LNCaP clone FGC (cell line): ENCODE results near the gene FMNL1.

Source experiments
- DNase-seq: peaks from one replicate; pipeline ENCODE4 v3.0.0-alpha.2; 2011; ENCODE audit warnings: low read depth
- H3K4me3 ChIP-seq: 2 replicates; pipeline ENCODE4 v1.5.1; 2011; ENCODE audit warnings: mild to moderate bottlenecking, low read depth, low read length, control low read depth
- TF ChIP-seq, protein P1 (sequence below): IDR thresholded peaks from 2 replicates; pipeline ENCODE4 v1.5.1; 2012; ENCODE audit warnings: mild to moderate bottlenecking; ENCODE audit not compliant: control insufficient read depth, insufficient read depth; ENCODE audit errors: extremely low read depth

Gene FMNL1

DNA sequence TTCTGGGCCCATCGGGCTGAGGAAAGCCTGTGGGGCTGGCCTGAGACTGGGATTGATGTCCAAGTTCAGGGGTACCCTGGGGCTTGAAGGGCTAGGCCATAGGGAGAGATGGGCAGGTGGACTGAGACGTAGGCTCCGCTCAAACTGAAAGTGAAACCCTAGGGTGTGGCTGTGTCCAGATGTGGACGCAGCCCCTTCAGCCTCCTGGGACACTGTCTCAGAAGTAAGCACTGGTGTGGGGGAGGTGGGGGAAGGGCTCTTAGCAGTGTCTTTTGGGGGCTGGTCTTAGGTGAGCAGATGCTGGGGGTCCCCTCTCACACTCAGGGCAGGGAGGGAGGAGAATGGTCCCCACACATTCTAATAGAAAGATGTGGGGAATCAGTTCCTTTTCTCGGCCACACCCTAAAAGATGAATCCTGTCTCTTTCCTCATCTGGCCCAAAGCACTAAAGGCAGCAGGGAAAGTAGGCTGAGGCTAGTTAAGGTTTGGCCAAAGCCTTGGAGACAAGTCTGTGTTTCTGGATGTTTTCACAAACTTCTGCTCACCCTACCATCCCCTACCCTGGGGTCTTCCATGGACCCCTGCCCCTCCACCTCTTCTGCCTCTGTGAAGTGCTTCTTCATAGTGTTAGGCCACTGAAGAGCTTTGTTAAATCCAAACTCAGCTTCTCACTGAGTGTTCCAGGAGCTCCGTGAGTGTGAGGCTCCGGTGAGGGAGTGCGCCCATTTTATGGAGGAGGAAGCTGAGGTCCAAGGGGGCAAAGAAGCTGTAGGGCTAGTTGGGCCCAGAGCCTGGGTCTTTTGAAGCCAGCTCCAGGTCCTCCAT is 5.6 kb downstream of the FMNL1 start:
- H3K4me3 ChIP-seq: no peak overlapping the region
- no peak for DNase-seq
- TF ChIP-seq, protein P1, sequence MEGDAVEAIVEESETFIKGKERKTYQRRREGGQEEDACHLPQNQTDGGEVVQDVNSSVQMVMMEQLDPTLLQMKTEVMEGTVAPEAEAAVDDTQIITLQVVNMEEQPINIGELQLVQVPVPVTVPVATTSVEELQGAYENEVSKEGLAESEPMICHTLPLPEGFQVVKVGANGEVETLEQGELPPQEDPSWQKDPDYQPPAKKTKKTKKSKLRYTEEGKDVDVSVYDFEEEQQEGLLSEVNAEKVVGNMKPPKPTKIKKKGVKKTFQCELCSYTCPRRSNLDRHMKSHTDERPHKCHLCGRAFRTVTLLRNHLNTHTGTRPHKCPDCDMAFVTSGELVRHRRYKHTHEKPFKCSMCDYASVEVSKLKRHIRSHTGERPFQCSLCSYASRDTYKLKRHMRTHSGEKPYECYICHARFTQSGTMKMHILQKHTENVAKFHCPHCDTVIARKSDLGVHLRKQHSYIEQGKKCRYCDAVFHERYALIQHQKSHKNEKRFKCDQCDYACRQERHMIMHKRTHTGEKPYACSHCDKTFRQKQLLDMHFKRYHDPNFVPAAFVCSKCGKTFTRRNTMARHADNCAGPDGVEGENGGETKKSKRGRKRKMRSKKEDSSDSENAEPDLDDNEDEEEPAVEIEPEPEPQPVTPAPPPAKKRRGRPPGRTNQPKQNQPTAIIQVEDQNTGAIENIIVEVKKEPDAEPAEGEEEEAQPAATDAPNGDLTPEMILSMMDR: no peak

DNA sequence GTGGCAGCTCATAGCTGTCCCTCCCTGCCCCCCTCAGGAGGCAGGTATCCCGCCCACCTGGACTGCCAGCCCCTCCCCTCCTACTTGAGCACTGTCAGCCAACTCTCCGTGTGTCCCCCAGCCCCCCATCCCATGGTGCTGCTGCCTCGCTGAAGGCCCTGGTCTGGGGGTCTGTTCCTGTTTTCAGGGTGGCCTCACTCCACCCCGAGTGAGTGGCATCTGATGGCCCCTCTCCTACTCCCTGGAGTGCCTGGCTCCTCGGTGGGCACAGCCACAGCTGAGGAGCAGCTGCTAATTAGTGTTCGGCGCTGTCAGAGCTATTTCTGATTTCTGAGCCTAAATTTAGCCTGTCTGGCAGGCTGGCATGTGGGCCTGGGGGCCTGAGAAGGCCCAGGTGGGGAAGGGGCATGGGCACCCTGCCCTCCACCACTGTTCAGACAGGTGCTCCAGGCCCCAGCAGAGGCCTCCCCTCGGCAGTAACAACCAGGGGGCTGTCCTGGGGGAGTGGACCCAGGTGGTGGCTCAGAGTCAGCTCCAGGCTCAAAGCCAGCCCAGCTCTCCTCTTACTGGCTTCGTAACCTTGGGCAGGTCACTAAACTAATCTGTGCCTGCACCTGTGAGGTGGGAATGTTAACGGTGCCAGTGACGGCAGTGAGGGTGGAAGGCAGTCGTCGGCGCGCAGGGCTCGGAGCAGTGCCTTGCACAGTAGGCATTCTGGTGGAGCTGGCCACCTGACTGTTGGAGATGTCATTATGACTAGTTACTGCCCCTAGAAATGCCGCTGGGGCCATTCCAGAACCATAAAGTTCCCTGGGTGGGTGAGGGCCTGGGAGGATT is 6.5 kb downstream of the FMNL1 start:
- no peak overlapping the region for H3K4me3 ChIP-seq
- DNase-seq: no peak
- TF ChIP-seq, protein P1: no peak

DNA sequence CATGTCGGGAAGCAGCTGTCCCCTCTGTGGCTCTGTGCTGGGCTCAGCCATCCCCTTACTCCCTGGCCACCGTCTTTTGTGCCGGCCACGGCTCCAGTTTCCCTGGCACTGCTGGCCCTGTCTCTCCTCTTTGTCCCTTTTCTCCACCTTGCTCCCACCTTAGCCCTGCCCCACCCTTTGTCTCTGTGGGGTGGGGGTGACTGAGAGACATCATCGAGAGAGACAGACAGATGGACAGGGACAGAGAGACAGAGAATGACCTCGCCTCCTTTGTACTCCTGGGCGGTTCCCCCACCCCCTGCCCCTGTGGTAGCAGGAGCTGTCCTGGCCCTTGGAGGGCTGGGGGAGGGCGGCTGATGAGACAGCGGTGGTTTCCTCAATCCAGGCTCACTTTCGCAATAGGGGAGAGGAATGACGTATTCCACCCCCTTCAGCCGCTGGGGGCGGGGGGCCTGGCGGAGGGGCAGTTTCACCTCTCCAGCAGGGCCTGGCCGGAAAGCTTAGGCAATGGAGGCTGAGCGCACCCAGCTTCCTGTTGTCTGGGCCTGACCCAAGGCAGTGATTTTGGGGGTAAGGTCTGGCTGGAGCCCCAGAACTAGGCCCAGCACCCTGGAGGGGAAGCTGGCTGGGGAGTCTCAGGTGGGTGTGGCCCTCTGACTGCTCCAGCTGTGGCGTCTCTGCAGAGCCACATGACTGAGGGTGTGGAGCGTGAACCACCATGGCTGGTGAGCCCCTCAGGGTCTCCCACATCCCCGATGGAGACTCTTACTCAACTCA is 7.3 kb downstream of the FMNL1 start:
- H3K4me3 ChIP-seq: no peak overlapping the region
- DNase-seq: no peak
- TF ChIP-seq, protein P1: no peak

DNA sequence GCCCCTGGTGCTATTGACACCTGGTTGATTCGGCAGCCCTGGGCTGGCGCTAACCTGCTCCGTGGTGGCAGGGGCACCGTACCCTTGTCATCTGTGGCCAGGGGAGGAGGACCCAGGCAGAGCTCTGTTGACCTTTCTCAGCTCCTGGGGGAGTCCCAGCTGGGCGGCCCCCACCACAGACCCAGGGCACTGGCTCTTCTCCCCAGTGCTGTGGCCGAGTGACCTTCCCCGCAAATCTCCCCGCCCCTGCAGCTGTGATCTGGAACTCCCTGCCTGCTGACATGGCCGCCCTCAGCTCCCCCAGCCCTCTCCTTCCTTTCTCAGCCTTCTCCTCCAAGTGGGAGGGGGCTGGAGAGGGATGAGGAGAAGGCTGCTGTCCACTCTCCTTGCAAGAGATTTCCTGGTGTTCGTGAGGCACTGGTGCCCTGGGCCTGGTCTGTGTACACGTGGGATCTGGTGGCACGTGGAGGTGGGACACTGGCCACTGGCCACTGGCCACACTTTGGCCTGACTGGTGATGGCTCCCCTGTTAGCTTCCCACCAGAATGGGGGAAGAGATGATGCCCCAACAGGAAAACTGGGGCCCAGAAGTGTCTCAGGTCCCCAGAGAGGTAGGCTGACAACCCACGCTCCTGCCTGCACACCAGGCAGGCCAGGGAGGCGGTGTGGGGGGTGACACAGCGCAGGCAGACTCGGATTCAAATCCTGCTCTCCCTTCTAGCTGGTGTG is 8.2 kb downstream of the FMNL1 start:
- TF ChIP-seq, protein P1: no peak
- DNase-seq: no peak
- H3K4me3 ChIP-seq: no peak overlapping the region

DNA sequence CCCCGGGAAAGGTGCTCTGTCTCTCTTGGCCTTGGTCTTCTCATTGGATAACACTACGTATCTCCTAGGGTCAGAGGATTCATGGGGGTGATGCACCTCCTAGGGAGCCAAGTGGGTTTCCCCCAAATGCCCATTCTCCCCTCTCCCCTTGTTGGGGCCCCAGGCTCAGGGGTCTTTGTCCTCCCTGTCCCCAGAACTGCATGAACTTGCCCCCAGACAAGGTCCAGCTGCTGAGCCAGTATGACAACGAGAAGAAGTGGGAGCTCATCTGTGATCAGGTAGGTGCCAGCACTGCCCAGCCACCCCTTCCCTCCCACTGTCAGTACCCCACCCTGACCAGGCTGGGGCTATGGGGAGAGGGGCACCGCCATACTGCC is 8.7 kb downstream of the FMNL1 start:
- no peak overlapping the region for H3K4me3 ChIP-seq
- no peak for DNase-seq
- TF ChIP-seq, protein P1: no peak

DNA sequence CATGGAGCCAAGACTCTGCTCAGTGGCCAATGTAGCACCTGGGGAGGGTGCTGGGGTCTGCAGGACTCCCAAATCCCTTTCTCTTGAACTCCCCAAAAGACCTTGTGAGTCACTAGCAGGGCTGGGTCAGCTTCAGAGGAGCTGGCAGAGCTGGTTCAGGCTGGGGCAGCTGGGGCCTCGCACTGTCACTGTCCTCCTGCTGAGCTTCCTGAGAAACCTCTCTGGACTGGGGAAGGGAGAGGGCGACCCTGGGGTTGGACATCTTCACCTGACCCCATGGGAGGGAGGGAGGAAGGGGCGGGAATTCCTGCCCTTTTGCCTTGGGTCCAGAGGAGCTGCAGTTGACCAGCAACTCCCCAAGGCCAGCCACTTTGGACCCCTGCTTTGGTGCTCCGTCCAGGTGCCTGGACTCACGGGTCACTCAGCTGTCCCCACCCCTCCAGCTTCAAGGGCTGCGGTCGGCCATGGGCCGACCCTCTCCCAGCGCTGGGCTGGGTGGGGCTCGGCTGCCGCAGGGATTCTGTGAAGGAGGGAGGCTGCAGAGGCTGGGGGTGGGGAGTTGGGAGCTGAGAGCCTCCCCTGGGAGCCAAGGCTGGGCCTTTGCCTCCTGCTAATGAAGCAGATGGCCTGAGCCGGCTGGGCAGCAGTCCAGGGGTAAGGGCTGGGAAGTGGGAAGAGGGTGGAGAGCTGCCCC is 9.2 kb downstream of the FMNL1 start:
- TF ChIP-seq, protein P1: no peak
- DNase-seq: no peak
- no peak overlapping the region for H3K4me3 ChIP-seq
